ENCODE data around the gene SORBS1.

Gene SORBS1

DNA sequence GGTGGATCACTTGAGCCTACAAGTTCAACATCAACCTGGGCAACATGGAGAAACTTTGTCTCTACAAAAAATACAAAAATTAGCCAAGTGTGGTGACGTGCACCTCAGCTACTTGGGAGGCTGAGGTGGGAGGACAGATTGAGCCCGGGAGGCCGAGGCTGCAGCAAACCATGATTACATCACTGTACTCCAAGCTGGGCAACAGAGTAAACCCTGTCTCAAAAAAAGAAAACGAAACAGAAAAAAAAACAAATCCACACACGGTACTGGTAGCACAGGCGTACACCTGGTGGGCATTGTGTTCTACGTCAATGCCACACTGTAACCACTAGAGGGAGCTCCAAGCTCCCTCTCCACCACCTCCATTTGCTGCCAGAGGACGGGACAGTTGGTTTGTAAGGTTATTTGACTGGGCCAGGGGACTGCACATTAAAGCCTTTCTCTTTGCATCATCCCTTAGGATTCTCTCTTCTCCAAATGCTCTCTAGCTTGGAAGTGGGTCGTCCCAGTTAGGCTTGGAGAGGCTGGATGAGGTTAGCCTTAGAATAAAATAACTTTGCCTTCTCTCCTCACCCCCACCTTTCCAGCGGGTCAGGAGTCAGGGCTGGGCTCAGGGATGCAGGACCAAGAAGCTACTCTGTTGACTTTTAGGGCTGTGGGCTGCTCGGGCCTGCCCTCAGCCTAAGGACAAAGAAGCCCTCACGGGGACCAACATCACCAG is 130.8 kb downstream of the SORBS1 start:
- peak; percentile 49 for DNase-seq

DNA sequence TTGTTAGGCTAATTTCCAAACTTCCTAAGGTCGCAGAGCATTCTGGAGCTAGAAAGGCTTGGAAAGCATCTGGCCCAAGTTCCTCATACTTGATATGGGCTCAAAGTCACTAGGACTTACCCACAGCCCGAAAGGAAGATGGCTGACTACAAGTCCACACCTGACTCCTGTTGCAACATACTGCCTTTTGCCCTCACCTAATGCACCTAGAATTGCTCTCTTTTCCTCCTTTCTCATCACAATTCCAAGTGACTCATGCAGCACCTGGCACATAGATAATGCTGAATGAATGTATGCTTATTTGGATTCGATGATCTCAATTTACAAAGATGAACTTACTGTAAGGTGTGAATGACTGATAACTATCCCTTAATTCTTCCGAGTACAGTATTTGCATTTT is 131.5 kb downstream of the SORBS1 start:
- no peak for DNase-seq

DNA sequence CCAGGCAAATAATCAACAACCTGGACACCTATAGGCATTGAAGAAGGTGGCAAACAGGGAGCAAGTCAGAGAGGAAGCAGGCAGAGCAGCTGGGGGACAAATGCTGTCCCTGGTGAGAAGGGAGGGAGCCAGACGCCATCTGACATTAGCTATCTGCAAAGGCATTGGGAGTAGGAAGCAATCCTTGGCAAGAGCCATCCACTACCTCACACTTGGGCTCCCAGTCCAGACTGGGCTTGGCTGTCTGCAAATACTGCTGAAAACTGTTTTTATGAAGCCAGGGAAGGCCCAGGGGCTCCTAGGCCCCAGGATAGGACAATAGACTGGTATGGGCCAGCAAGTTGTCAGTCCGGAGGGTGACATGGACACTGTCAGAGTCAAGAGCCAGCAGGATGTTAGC is 132.5 kb downstream of the SORBS1 start:
- DNase-seq: no peak

DNA sequence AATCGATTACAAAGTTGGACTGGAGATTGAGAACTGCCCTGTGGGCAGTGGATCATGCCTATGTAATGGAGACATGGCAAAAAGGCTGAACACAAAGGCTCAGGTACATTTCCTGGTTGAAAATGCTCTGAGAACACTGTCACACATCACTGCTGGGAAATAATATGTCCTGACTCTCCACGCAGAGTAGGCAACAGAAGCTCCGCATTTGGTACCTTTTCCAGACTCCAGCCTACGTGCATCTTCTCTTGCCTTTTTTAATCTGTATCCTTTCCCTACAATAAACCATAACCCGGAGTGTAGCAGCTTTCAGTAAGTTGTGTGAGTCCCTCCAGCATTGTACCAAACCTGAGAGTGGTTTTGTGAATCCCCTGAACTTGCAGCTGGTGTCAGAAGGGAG is 134.7 kb downstream of the SORBS1 start:
- no peak for DNase-seq

DNA sequence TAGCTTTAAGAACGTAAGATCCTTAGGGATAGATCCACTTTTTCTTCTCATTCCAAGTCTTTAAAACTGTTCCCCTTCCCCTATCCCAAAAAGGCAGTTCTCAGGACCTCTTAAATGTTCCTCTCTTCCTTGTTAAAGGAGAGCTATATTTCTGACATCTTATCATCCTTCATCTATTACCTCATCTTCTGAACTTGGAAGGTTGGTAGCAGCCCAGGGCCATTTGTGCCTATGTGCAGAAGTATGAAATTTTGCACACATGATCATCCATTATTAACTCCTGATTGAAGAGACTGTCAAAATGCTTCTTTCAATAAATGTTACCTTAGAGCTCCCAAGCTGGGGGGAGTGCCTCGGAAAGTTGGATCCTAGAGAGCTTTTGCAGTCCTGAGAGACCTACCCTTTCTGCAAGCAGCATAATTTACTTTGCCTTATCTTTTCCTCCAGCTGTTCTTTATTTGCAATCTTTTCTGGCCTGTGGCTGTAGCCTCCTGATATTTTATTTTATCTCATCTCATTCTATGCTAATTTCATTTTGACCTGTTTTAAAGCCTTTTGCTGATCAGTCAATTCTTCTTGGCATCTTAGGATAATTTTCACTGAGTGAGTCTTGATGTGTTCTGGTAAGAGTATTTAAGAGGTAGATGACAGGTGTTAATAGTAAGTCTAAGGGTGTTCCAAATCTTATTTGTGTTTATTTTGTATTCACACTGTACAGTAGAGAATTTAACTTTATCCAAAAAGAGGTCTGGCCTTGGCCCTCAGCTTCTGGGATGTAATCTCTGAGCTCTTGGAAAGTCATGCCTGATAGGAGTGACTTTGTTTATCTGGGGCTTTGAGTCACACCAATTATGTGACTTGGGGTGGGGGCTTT is 135.3 kb downstream of the SORBS1 start:
- no peak for DNase-seq

DNA sequence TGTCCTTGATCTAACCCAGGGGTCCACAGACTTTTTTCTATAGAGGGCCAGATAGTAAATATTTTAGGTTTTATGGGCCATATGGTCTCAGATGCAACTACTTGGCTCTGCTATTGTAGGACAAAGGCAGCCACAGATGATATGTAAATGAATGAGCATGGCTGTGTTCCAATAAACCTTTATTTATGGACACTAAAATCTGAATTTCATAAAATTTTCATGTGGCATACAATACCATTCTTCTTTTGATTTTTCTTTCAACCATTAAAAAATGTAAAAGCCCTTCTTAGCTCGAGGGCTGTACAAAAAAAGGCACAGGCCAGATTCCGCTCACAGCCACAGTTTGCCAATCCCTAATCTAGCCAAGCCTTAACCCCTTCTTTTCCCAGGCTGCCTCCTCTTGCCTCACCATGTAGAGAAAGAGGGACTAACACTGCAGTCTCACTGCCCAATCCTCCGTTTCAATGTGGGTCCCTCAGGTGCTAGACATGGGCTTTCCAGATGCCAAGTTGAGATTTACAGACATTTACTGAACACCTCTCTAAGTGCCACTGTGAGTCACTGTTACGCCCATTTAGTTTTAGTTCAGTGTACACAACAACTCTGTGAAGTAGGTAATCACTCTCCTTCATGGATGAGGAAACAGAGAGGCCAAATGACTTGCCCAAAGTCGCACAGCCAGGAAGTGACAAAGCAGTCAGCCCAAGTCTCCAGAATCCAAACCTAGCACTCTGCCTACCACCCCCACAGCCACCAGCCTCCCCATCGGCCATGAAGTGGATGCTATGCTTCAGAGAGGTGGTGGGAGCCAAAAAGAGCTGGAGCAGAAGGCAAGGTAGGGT is 137.8 kb downstream of the SORBS1 start:
- DNase-seq: no peak

DNA sequence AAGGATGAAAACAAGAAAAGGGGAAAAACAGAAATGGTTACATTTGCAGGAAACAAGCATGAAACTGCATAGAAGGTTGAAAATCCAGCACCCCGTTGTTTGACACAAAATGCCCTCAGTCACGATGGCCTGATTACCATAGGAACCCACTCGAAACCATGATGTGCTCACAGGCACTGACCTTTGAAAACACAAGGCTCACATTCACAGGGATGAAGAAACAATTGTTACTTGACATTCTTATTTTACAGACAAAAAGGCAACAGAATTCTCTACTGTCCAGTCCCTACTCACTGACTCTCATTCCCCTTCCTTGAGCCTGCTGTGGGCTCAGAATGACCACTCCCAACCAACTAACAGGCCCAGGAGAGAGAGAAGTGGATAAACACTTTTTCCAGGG is 138.9 kb downstream of the SORBS1 start:
- DNase-seq: no peak

DNA sequence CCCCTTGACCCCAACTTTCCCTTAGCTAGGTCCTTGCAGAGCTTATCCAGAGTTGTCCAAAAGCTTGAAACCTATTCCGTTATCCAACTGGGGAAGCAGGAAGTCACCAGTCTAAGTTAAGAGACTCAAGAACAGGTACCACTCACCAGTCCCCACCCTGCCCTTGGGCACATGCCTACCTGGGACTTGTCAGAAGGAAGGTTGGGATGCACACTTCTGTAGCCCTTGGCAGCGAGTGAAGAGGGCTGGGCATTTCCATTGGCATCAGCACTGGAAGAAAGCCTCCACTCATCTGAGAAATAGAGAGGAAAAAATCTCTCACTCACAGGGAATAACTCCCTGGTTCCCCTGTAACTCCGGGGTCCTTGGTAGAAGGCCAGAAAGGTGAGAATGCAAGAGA is 139.4 kb downstream of the SORBS1 start:
- no peak for DNase-seq

DNA sequence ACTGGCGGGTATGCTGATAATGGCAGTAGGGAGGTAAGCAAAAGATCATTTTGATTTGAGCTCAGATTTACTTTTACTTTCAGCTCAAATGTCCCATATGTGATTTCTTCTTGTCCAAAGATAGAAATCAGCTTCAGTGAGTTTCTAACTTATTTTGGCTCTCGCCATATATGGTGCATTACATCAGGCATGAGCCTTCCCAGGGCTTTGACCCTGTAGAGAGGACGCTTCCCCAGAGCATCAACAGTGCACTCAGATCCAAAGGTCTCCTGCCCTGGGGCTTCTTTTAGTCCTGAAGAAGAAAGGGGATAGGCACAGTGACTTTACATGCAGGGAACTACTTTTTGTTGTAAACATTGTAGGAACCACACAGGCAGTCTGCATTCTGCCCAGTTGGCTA is 141.8 kb downstream of the SORBS1 start:
- DNase-seq: no peak

DNA sequence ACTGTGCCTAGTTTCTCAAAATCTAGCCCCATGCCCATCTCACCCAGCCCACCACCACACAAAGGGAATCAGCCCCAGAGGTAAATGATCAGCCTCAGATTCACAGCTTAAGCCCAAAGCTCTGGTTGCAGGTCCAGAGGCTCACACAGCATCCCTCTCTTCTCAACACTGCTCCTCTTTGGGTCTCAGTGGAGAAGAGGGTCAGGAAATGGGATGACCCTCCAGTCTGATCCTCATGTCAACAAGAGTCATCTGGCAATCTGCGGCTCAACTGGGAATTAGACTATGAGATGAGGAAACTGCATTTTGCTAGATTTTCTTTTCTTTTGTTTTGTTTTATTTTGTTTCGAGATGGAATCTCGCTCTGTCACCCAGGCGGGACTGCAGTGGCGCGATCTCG is 144.2 kb downstream of the SORBS1 start:
- no peak for DNase-seq

DNA sequence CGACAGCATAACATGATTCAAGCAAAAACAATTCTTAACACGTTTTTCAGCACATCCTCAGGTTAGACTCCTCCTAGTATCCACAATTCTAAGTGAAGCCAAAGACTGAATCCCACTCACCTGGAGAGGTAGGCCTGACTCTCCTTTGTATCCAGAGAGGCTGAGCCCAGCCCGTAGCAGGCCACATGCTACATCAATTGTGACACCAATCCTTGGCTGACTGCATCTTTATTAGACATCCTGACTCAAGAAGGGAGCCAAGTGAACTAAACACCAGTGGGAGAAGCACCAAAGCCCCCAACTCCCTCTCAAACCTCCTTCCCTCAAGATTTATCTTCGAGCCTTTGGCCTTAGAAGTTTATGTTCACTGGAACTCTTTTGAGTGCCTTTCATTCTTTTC is 144.9 kb downstream of the SORBS1 start:
- DNase-seq: no peak

DNA sequence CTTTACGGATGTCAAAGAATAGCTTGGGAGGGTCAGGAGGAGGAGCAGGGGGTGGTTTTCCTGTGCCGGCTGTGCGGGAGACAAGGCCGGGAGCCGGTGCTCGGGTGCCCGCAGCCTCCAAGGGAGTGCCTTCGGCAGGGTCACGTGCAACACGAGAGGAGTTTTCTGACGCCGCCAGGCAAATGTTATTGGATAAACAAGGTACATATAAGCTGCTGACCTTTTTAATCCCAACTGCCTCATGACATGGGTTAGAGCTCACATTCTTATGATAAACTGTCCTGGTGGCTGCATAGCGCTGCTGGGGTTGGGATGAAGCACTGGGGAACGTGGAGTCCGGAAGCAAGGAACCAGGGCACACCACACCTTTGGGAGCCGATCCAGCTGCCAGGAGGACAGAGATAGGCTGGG is 145.5 kb downstream of the SORBS1 start:
- no peak for DNase-seq

DNA sequence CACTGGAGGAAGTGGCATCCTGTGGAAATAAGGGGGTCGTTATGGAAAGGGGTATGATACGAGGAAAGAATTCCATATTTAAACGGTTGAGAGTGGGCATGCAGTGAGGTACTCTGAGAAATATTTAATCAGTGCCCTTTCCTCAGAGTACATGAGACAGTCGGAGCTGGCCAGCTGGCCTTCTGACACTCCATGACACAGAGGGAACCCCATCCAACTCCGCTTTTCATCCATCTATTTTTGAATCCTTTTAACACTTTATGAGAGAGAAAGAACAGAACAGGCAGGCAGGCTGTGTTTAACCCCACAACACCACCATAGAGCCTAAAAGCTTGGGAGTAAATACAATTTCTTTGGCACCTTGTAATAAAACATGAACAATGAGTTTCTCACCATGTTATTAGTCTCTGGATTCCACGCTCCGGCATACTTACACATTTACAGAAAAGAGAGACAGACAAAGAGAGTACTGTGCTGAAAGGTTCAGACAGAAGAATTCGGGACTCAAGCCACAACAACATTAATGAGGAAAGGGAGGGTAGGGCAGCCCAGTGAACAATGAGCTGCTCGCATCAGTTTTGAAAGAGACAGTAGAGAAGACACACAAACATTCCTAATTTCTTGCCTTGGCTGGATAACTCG is 146.2 kb downstream of the SORBS1 start:
- no peak for DNase-seq

DNA sequence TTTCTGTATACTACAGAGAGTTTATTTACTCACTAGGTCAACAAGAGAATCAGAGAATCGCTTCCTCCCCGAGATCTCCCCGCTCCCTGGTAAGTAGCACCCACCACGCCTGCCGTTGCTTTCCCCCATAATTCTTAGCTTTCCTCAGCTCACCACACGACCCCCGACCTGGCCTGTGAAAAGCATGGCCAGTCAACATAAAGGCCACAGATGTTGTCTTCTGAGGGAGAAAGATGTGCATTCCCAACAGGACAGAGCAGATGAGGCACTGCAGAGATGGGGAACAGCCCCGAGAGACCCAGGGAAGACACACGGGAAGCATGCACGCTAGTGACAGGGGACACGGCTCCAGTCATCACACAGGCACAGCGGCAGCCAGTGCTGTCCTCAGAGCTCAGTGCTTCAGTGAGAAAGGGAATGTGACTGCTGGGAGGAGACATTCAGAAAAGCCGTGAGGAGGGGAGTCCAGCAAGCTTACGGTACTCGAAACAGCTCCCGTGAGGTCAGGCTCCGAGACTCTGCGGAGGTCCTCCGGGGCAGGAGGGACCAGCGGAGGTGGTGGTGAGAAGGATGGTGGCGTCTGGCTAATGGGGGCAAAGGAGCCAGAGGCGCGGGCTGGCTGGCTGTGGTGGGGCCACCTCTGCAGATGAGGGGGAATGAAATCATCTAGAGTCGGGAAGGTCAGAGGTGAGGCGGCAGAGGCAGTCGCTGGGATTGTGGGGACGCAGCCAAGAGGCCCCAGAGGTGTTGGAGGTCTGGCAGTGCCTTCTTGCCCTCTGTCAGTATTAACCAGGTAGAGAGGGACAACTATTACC is 146.9 kb downstream of the SORBS1 start:
- DNase-seq: no peak

DNA sequence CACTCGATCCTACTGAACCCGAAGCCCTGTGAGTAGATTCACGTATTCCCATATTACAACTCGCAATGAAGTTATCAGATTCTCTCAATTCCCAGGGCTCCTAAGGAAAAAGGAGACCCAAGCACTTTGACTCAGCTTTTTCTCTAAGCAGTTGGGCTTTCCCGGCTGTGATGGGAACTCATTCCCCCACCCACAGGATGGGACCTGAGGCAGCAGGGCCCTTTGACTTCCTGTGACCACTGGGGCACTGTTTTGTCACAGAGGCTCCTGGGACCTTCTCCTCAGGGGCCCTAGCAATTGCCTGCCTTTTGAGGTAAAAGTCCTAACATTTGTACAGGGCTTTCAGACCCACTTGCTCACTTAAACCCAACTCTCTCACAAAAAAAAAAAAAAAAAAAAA is 147.6 kb downstream of the SORBS1 start:
- no peak for DNase-seq

DNA sequence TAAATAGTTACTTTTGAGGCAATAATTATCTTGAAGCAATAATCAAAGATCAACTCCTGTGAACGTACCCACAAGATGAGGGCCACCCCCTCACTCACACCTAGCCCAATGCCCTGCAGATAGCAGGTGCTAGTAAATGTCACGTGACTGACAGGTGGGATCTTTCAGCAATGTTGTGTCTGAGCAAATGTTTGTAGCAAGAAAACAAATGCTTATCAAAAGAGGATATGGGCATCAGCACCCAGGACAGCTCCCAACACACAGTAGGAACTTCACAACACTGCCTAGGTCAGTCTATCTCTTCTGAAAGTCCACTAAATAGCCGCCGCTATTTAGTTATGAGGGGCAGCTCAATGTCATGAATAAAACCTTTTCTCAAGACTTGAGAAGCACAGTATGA is 149.5 kb downstream of the SORBS1 start:
- DNase-seq: no peak

DNA sequence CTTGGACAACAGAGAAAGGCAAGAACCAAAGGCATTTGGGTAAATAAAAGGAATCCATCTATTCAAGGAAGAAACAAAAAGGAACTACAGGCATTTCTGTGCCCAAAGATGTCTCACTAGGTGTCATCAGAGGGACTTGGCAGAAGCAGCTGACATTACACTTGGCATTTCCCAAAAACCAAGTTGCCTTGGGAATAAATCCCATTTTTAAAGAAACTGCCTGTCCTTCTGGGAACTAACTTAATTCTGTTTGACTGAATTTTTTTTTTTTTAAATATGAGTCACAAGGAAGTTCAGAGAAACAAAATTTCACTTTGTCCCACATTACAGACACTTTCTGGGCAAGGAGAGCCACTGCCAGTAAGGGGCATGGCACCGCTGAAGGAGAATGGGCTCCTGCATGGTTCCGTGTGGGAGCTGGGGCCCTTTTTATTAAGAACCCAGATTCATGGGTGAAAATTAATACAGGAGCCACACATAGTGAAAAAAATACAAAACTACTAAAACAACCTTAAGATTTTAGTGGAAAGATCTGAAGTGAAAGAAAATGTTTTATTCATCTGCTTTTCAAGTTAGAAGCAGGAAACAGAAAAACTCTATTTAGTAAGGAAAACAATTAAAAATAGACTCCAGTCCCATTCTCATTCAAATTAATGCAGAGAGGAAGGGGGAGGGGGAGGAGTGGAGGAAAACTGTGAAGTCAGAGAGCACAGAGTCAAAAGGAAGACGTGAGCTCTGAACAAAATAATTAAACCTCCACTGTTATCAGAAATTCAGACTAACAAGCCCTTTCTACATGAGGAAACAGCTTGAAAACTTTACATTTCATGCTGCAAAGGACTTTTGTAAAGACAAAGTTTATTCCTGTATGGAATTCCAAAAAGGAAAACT is 151.9 kb downstream of the SORBS1 start:
- no peak for DNase-seq

DNA sequence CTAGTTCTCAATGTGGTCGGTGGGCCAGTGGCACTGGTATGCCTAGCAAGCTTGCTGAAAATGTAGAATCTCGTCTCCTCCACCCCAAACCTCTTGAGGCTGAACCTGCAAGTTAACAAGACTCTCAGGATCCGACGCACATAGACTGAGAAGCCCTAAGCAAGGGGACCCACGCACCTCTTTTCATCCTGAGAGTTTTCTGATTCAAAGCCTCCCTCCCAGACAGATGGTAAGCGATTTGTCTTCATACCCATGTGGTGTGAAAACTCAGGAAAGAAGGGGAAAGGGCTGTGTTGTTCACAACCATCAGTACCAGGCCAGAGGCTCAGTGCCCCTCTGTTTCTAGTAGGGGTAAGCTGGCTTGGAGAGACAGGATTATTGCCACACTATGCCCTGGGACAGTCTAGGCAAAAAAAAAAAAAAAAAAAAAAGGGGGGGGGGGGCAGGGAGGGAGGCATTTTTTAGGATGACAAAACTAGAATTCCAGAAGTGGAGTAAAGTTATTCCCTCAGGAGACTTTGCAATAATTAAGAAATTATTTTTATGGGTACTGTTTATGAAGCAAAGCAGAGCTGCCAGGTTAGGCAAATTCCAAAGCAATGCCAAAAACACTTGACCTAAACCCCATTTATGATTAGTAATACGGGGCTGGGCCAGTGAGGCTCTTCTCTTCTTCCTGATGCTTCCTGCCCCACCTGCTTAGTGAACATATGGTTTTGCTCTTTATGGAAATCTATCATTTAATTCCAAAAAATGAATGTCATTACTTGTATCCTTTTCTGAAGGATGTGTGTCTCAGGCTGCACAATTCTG is 152.8 kb downstream of the SORBS1 start:
- DNase-seq: no peak

DNA sequence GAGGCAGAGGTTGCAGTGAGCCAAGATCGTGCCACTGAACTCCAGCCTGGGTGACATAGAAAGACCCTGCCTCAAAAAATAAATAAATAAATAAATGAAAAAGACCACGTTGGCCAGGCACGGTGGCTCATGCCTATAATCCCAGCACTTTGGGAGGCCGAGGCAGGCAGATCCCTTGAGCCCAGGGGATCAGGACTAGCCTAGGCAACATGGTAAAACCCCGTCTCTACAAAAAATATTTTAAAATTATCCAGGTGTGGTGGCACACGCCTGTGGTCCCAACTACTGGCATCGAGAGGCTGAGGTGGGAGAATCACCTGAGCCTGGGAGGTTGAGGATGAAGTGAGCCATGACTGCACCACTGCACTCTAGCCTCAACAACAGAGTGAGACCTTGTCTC is 153.6 kb downstream of the SORBS1 start:
- no peak for DNase-seq

DNA sequence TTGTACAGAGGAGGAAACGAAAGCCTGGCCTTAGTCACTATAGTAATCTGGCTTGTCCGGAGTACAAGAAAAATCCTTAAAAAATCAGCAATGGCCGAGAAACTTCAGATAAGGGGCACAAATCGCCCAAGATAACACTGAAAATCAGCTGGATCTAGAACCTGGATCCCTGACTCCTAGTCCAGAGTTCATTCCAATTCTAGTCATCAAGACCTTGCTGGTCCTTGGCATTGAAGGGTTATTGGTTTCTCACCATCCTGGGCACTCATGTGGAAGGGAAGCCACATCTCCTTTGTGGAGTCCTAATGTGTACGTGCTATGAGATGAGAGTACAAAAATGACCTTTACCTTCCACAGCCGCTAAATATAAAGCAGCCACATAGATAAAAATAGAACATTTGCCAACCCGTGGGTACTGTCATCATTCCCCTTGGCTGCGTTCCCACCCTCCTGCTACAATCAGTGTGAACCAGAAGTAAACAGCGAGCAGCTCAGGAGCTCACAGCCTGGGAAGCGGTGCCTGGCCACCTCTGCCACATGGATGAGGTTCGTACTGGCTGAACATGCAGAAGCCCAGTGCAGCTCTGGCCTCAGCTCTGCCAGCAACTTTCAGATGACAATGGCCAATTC is 154.4 kb downstream of the SORBS1 start:
- no peak for DNase-seq

Measured in CD4-positive, alpha-beta T cell treated with Interleukin-17A for 1 hour (primary cell).